Measurements from ENCODE around the gene SYNPO2. TPM values are rescaled to one million over a fixed set of nuclear protein-coding genes. Genes with fewer than 3 reads are reported as not detected.

SYNPO2 gene
- total and polyA plus RNA-seq, 10 of the 15 experiments (the other 5 are each of a cell fraction or from before 2014, with no cell fraction given): 0.04 to 0.34 (median 0.28) TPM

GRCh38 chr4:118918388-118918787 is 29.7 kb downstream of the SYNPO2 start (continued):
- TF ChIP-seq SUPT20H (IDR thresholded peaks at IDR 0.05; ENCODE audit: borderline replicate concordance, control insufficient read depth, low read depth, low read length) (no peak), BACH1 (IDR thresholded peaks at IDR 0.05; ENCODE audit: borderline replicate concordance) (no peak), SP1 (IDR thresholded peaks at IDR 0.05; ENCODE audit: low read depth, low read length) (no peak), E2F4 (IDR thresholded peaks at IDR 0.05; ENCODE audit: low read depth, low read length) (no peak)

GRCh38 chr4:118920247-118920646 is 31.6 kb downstream of the SYNPO2 start:
- H3K4me1 ChIP-seq (ENCODE audit: control insufficient read depth, insufficient read depth, low read length): no peaks in the 10 kb centered on the region
- H3K79me2 ChIP-seq (ENCODE audit: control insufficient read depth, insufficient read depth, low read length): no peaks in the 10 kb centered on the region
- no peaks in the 10 kb centered on the region for H4K20me1 ChIP-seq (ENCODE audit: control insufficient read depth, insufficient read depth)
- H3K4me3 ChIP-seq: no peak overlapping the region
- ATAC-seq: no peak
- FAIRE-seq: no peak
- ChIA-PET SMC1A (ENCODE audit: uncharacterized antibody, unreplicated experiment) (no interaction called here), POLR2A (no interaction called here), RAD21 (ENCODE audit: unreplicated experiment) (no interaction called here), CTCF (interaction anchor here (1.0 kb wide), 1 partner anchor 32 kb away, joined by 3 read pairs; no protein-coding TSS in a partner anchor)
- no TSS peak for BruUV-seq (replicated peaks)
- H2AFZ ChIP-seq (ENCODE audit: control insufficient read depth, low read depth, low read length): no peak overlapping the region
- H3K27ac ChIP-seq (ENCODE audit: control insufficient read depth, insufficient read depth): no peak overlapping the region
- no peak for DNase-seq (ENCODE audit: low read depth, low spot score)
- no peaks in the 10 kb centered on the region for H3K36me3 ChIP-seq (ENCODE audit: control insufficient read depth in 2 of 2, insufficient read depth in 2 of 2, low read length in 1 of 2)
- H3K4me2 ChIP-seq (ENCODE audit: control insufficient read depth, insufficient read depth): no peak overlapping the region
- H3K9me3 ChIP-seq (replicated peaks; ENCODE audit: control insufficient read depth, insufficient read depth, low read length): no peaks in the 10 kb centered on the region
- H3K9ac ChIP-seq (ENCODE audit: control insufficient read depth, insufficient read depth, low read length): no peak overlapping the region
- in situ Hi-C loops (cut with MboI): no loop called here
- intact Hi-C loops (cut with micrococcal nuclease; ENCODE audit: unreplicated experiment): no loop called here
- no peaks in the 10 kb centered on the region for H3K27me3 ChIP-seq (replicated peaks in 1 of 2; ENCODE audit: control insufficient read depth in 2 of 2, insufficient read depth in 2 of 2, low read length in 1 of 2)
- WGBS (ENCODE audit: insufficient coverage, insufficient replicate concordance, low lambda C conversion rate, missing lambda C conversion rate): 48% methylated on average over 2 of the region's 2 CpGs
- TF ChIP-seq MYC (IDR thresholded peaks at IDR 0.05; ENCODE audit: insufficient read depth, insufficient read length, insufficient replicate concordance, low read length, severe bottlenecking) (no peak), BMI1 (IDR thresholded peaks at IDR 0.05; ENCODE audit: borderline replicate concordance) (no peak), ZNF274 (IDR thresholded peaks at IDR 0.05; ENCODE audit: insufficient read depth, insufficient read length) (no peak), CTCF (IDR thresholded peaks at IDR 0.05 in 2 of 3, conservative IDR thresholded peaks at IDR 0.05 in 1 of 3; ENCODE audit: control insufficient read depth in 2 of 3, extremely low read depth in 1 of 3, insufficient read depth in 1 of 3, low read depth in 3 of 3, low read length in 3 of 3) (no peak), IRF5 (IDR thresholded peaks at IDR 0.05; ENCODE audit: borderline replicate concordance) (no peak), CBX3 (IDR thresholded peaks at IDR 0.05; ENCODE audit: borderline replicate concordance, low read depth) (no peak), BRCA1 (IDR thresholded peaks at IDR 0.05; ENCODE audit: low read depth, low read length) (no peak), ATF2 (IDR thresholded peaks at IDR 0.05; ENCODE audit: low read length) (no peak), NFIC (IDR thresholded peaks at IDR 0.05; ENCODE audit: low read depth, low read length) (no peak), BACH1 (IDR thresholded peaks at IDR 0.05; ENCODE audit: borderline replicate concordance) (no peak), RCOR1 (conservative IDR thresholded peaks at IDR 0.05; ENCODE audit: low read depth, low read length) (no peak), ZBTB33 (IDR thresholded peaks at IDR 0.05) (no peak), KDM1A (IDR thresholded peaks at IDR 0.05; ENCODE audit: borderline replicate concordance) (no peak)

Measured in GM12878 (cell line).